WTC11 (cell line): Measurements from ENCODE around the gene CPSF2. TPM values are rescaled to one million over a fixed set of nuclear protein-coding genes. Genes with fewer than 3 reads are reported as not detected.
A peak's percentile ranks its signal among the peaks of the same experiment; 100 is the strongest.

Experiments
- ATAC-seq: fragments of 200-7000 bp; cut with Tn5 transposase; 2 replicates; pipeline ENCODE4 v1.10.0; 2021; ENCODE audit warnings: mild to moderate bottlenecking, moderate library complexity
- CTCF ChIA-PET: fragments of 300-600 bp; sonication (Branson Sonifier 250); formaldehyde crosslinking; loops from one replicate; lab custom pipeline; 2021; ENCODE audit warnings: antibody characterized with exemption; lab: Charles Lee
- POLR2A ChIA-PET: fragments of 350-600 bp; sonication (Branson Sonifier 250); formaldehyde crosslinking; loops from one replicate; lab custom pipeline; 2021; ENCODE audit warnings: antibody characterized with exemption; lab: Charles Lee
- DNase-seq: peaks from one replicate; pipeline ENCODE4 v3.0.0; 2021; ENCODE audit warnings: low spot score
- H3K27ac Mint-ChIP-seq: 2 replicates; pipeline ENCODE4 v1.8.0; 2021; ENCODE audit warnings: mixed read lengths
- H3K27me3 Mint-ChIP-seq: 2 replicates; pipeline ENCODE4 v1.8.0; 2021; ENCODE audit warnings: low read depth, mild to moderate bottlenecking, moderate library complexity, mixed read lengths
- H3K36me3 Mint-ChIP-seq: 2 replicates; pipeline ENCODE4 v1.8.0; 2021; ENCODE audit warnings: mixed read lengths
- H3K4me1 Mint-ChIP-seq: 2 replicates; pipeline ENCODE4 v1.8.0; 2022; ENCODE audit warnings: mixed read lengths
- H3K4me3 Mint-ChIP-seq: 2 replicates; pipeline ENCODE4 v1.8.0; 2021; ENCODE audit warnings: mild to moderate bottlenecking, moderate library complexity, mixed read lengths
- H3K9me3 Mint-ChIP-seq: 2 replicates; pipeline ENCODE4 v1.8.0; 2021; ENCODE audit warnings: mixed read lengths
- ARID4B ChIP-seq: sonication (generic); formaldehyde crosslinking; IDR thresholded peaks from 2 replicates; pipeline ENCODE4 v1.8.0; 2023; ENCODE audit warnings: missing genetic modification reagents, mild to moderate bottlenecking, borderline replicate concordance
- ATF1 ChIP-seq: sonication (generic); formaldehyde crosslinking; IDR thresholded peaks from 2 replicates; pipeline ENCODE4 v1.8.1; 2023; ENCODE audit warnings: mild to moderate bottlenecking, moderate library complexity, missing genetic modification reagents
- CTCF ChIP-seq: fragments of 200-600 bp; IDR thresholded peaks from 2 replicates; pipeline ENCODE4 v1.8.0; 2022; ENCODE audit warnings: antibody characterized with exemption
- E2F1 ChIP-seq: sonication (generic); formaldehyde crosslinking; IDR thresholded peaks from 2 replicates; pipeline ENCODE4 v1.8.0; 2022; ENCODE audit warnings: mild to moderate bottlenecking, missing genetic modification reagents
- ERG ChIP-seq: fragments of 250-450 bp; sonication (Bioruptor Pico); IDR thresholded peaks from 2 replicates; pipeline ENCODE4 v1.8.0; 2021; ENCODE audit warnings: mild to moderate bottlenecking
- FOXJ3 ChIP-seq: sonication (generic); formaldehyde crosslinking; IDR thresholded peaks from 2 replicates; pipeline ENCODE4 v1.9.0; 2021; ENCODE audit warnings: missing genetic modification reagents, mild to moderate bottlenecking, borderline replicate concordance
- GTF2I ChIP-seq: fragments of 250-450 bp; sonication (Bioruptor Pico); conservative IDR thresholded peaks from 2 replicates; pipeline ENCODE4 v1.4.0; 2021; ENCODE audit warnings: mild to moderate bottlenecking
- HMGA2 ChIP-seq: fragments of 250-450 bp; sonication (Bioruptor Pico); IDR thresholded peaks from 2 replicates; pipeline ENCODE4 v1.4.0; 2021; ENCODE audit warnings: mild to moderate bottlenecking, moderate library complexity
- IRF1 ChIP-seq: sonication (generic); formaldehyde crosslinking; IDR thresholded peaks from 2 replicates; pipeline ENCODE4 v1.8.0; 2023; ENCODE audit warnings: missing genetic modification reagents
- MXD4 ChIP-seq: fragments of 250-450 bp; sonication (Bioruptor Pico); IDR thresholded peaks from 2 replicates; pipeline ENCODE4 v1.8.0; 2021; ENCODE audit warnings: mild to moderate bottlenecking, moderate library complexity, borderline replicate concordance
- NR3C1 ChIP-seq: sonication (generic); formaldehyde crosslinking; conservative IDR thresholded peaks from 2 replicates; pipeline ENCODE4 v1.8.1; 2023; ENCODE audit warnings: low read depth, mild to moderate bottlenecking, missing genetic modification reagents
- TCF7 ChIP-seq: sonication (generic); formaldehyde crosslinking; IDR thresholded peaks from 2 replicates; pipeline ENCODE4 v1.8.0; 2022; ENCODE audit warnings: mild to moderate bottlenecking, low read depth, missing genetic modification reagents, moderate library complexity
- USF1 ChIP-seq: sonication (generic); formaldehyde crosslinking; IDR thresholded peaks from 2 replicates; pipeline ENCODE4 v1.8.0; 2022; ENCODE audit warnings: mild to moderate bottlenecking, missing genetic modification reagents
- ZNF121 ChIP-seq: sonication (generic); formaldehyde crosslinking; IDR thresholded peaks from 2 replicates; pipeline ENCODE4 v1.8.0; 2023; ENCODE audit warnings: missing genetic modification reagents
- ZNF219 ChIP-seq: sonication (generic); formaldehyde crosslinking; IDR thresholded peaks from 2 replicates; pipeline ENCODE4 v1.8.0; 2023; ENCODE audit warnings: missing genetic modification reagents, mild to moderate bottlenecking, borderline replicate concordance
- ZNF263 ChIP-seq: sonication (generic); formaldehyde crosslinking; IDR thresholded peaks from 2 replicates; pipeline ENCODE4 v1.8.1; 2022; ENCODE audit warnings: low read depth, mild to moderate bottlenecking, moderate library complexity, missing genetic modification reagents
- ZNF416 ChIP-seq: fragments of 250-450 bp; sonication (Bioruptor Pico); IDR thresholded peaks from 2 replicates; pipeline ENCODE4 v1.9.0; 2021; ENCODE audit warnings: mild to moderate bottlenecking, inconsistent platforms
- ZNF425 ChIP-seq: fragments of 250-450 bp; sonication (Bioruptor Pico); conservative IDR thresholded peaks from 2 replicates; pipeline ENCODE4 v1.9.0; 2021; ENCODE audit warnings: mild to moderate bottlenecking
- ZSCAN18 ChIP-seq: fragments of 250-450 bp; sonication (Bioruptor Pico); IDR thresholded peaks from 2 replicates; pipeline ENCODE4 v2.1.2; 2022; ENCODE audit warnings: mild to moderate bottlenecking, moderate library complexity
- total RNA-seq: library from RNA; stranded (reverse); gene quantifications from 3 replicates; pipeline ENCODE4 v1.2.3, GENCODE V29; 2021

The CPSF2 gene
- total RNA-seq, 1 experiment from 2014 or later = 109 TPM

- TF ChIP-seq ZNF425 (CRISPR knock-in tag) (no peak), E2F1 (CRISPR knock-in tag) (peak; percentile 41; the same call in 1 of the 2 replicates), ARID4B (CRISPR knock-in tag) (peak; percentile 82), USF1 (CRISPR knock-in tag) (peak; percentile 38; the same call in 1 of the 2 replicates)
Measured at GRCh38 chr14:92121670-92122350, at the start of gene CPSF2, which contains the start of gene NDUFB1 (continued).

GRCh38 chr14:92074555-92074954, 47.2 kb upstream of the CPSF2 start:
- Mint-ChIP-seq H3K4me1 (no peaks in the 10 kb centered on the region), H3K27me3 (no peaks in the 10 kb centered on the region), H3K36me3 (peaks cover 33% of the 10 kb centered on the region), H3K9me3 (no peaks in the 10 kb centered on the region), H3K27ac (no peak overlapping the region), H3K4me3 (no peak overlapping the region)
- ChIA-PET CTCF (interaction anchor here (0.8 kb wide), 1 partner anchor 32 kb away, joined by 3 read pairs; the partner anchor contains the start of gene ATXN3), POLR2A (no interaction called here)
- ATAC-seq = no peak
- no peak for DNase-seq
- TF ChIP-seq ATF1 (CRISPR knock-in tag) = no peak
- no peak for TF ChIP-seq TCF7 (CRISPR knock-in tag)
- TF ChIP-seq CTCF = no peak
- TF ChIP-seq ZNF121 (CRISPR knock-in tag) = no peak
- TF ChIP-seq GTF2I (CRISPR knock-in tag) = no peak
- no peak for TF ChIP-seq ZSCAN18 (CRISPR knock-in tag)
- no peak for TF ChIP-seq MXD4 (CRISPR knock-in tag)
- no peak for TF ChIP-seq ERG (CRISPR knock-in tag)
- no peak for TF ChIP-seq ZNF416 (CRISPR knock-in tag)
- TF ChIP-seq NR3C1 = no peak
- no peak for TF ChIP-seq ZNF263 (CRISPR knock-in tag)
- no peak for TF ChIP-seq IRF1
- no peak for TF ChIP-seq HMGA2 (CRISPR knock-in tag)
- no peak for TF ChIP-seq ZNF219 (CRISPR knock-in tag)
- TF ChIP-seq FOXJ3 (CRISPR knock-in tag) = no peak
